K562 (cell line): ENCODE results near the gene GOLGA8B. TPM values are rescaled to one million over a fixed set of nuclear protein-coding genes. Genes with fewer than 3 reads are reported as not detected.
A peak's percentile ranks its signal among the peaks of the same experiment; 100 is the strongest.

Experiments
- CEBPG ChIP-seq, 3 experiments: fragments of 200-800 bp in 1 of 3; sonication (Bioruptor generic) in 1 of 3; sonication (generic) in 1 of 3; formaldehyde crosslinking in 1 of 3; IDR thresholded peaks in 2 of 3; conservative IDR thresholded peaks in 1 of 3; 2 replicates each; pipeline versions ENCODE4 v1.6.1 to v1.8.0; 2016 to 2022; ENCODE audit warnings: missing compliant biosample characterization in 2 of 3, missing genetic modification characterization in 2 of 3, mild to moderate bottlenecking in 1 of 3, missing genetic modification reagents in 1 of 3
- HDGF ChIP-seq: fragments of 450-650 bp; IDR thresholded peaks from 2 replicates; pipeline ENCODE4 v1.6.1; 2016
- HIVEP1 ChIP-seq: fragments of 250-450 bp; sonication (Bioruptor Pico); IDR thresholded peaks from 2 replicates; pipeline ENCODE4 v1.4.0; 2020; ENCODE audit warnings: mild to moderate bottlenecking
- MCM5 ChIP-seq: fragments of 450-650 bp; IDR thresholded peaks from 2 replicates; pipeline ENCODE4 v1.6.1; 2016; ENCODE audit warnings: low read depth
- MCM7 ChIP-seq, 2 experiments: fragments of 450-650 bp; IDR thresholded peaks; 2 replicates each; pipeline ENCODE4 v1.6.1; 2016 to 2018
- MTA3 ChIP-seq: fragments of 450-650 bp; formaldehyde crosslinking; IDR thresholded peaks from 2 replicates; pipeline ENCODE4 v1.6.1; 2017; ENCODE audit warnings: mild to moderate bottlenecking, borderline replicate concordance
- RFX1 ChIP-seq: fragments of 450-650 bp; IDR thresholded peaks from 2 replicates; pipeline ENCODE4 v1.6.1; 2016; ENCODE audit warnings: mild to moderate bottlenecking, moderate library complexity
- ZNF12 ChIP-seq: sonication (generic); formaldehyde crosslinking; IDR thresholded peaks from 2 replicates; pipeline ENCODE4 v1.4.0; 2020; ENCODE audit warnings: mild to moderate bottlenecking, missing genetic modification reagents
- ZNF274 ChIP-seq: IDR thresholded peaks from 2 replicates; pipeline ENCODE4 v1.6.1; 2011; ENCODE audit warnings: low read depth, mild to moderate bottlenecking, low read length, moderate library complexity, borderline replicate concordance
- ZNF583 ChIP-seq: fragments of 250-450 bp; sonication (Bioruptor Pico); IDR thresholded peaks from 2 replicates; pipeline ENCODE4 v1.4.0; 2020
- polyA plus RNA-seq, 8 experiments: library from polyadenylated mRNA; depleted of rRNA in 4 of 8; stranded (reverse) in 5 of 8; unstranded in 3 of 8; fragments of >200 nt; fragmentation: Nextera tagmentation in 2 of 8; fragmentation: Illumina TruSeq in 1 of 8; extraction: Ambion mirVana in 2 of 8; extraction: Trizol in 1 of 8; gene quantifications; 2 replicates each; pipeline versions ENCODE4 v1.2.1 to v1.2.3, GENCODE V29; 2011 to 2014; ENCODE audit warnings: inconsistent platforms in 1 of 8, missing spikeins in 1 of 8
- total RNA-seq, 7 experiments: library from RNA; depleted of rRNA in 6 of 7; stranded (reverse); fragments of >200 nt in 6 of 7; fragmentation: Illumina TruSeq in 2 of 7; extraction: Trizol in 2 of 7; gene quantifications; 2 replicates each; pipeline versions ENCODE4 v1.2.1 to v1.2.3, GENCODE V29; 2011 to 2021; ENCODE audit warnings: low replicate concordance in 1 of 7
- TF ChIP-seq, protein P1 (sequence below): fragments of 250-450 bp; sonication (Bioruptor Pico); IDR thresholded peaks from 2 replicates; pipeline ENCODE4 v1.4.0; 2020
- TF ChIP-seq, protein P2 (sequence below), 2 experiments: fragments of 450-650 bp in 1 of 2; sonication (generic) in 1 of 2; formaldehyde crosslinking in 1 of 2; IDR thresholded peaks; 2 replicates each; pipeline versions ENCODE4 v1.7.1 to v1.9.0; 2016 to 2022; ENCODE audit warnings: inconsistent platforms in 1 of 2, mild to moderate bottlenecking in 1 of 2, missing genetic modification reagents in 1 of 2

GOLGA8B gene
- total and polyA plus RNA-seq, 9 of the 15 experiments (the other 6 are each of a cell fraction or from before 2014, with no cell fraction given) = 7.9 to 236 (median 54.1) TPM

DNA sequence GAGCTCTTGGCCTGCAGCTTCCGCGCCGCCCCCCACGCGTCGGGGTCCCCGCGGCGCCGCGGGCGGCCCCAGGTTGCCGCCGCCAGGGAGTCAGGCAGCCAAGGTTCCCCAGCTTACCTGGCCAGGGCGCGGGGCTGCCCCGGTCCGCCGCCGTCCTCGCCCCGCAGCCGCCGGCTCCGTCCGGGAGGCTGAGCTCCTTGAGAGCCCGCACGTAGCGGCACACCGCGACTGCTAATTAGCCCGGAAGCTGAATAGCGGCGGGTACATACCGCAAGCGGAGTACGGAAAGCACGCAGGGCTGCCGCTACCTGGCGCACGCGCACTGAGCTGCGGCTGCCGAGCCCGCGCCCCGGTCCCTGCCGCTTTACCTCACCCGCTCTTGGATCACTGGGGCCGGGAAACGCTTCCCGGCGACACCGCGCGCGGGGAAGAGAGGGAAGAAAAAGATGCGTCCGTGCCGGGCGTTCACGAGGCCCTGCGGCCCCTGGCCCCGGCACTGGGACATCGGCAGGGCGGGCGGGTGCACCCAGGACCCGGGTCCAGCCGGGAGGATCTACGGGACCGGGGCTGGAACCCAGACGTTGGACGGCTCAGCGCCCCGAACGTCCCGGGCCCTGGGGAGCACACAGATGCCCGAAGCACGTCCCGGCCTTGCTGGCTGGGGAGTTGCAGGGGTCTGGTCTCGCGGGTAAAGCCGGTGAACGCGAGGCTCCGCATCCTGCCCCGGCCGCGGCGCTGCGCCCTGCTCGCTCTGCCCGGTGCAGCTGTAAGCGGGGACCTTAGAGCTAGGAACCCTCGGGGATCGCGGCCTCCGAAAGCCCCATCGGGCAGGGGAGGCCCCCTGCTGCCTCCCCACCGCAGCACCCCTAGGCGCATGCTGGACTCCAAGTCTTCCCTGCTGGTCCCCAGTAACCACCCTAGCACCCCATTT lies at the start of gene GOLGA8B (continued):
- TF ChIP-seq ZNF274 (no peak), HIVEP1 (CRISPR knock-in tag) (peak; percentile 29; the same call in 1 of the 2 replicates), ZNF12 (CRISPR knock-in tag) (no peak), CEBPG (CRISPR knock-in tag; IDR thresholded peaks at IDR 0.05) (no peak), CEBPG (tag; conservative IDR thresholded peaks at IDR 0.05 in 1 of 2, IDR thresholded peaks at IDR 0.05 in 1 of 2) (no peak), HDGF (no peak), MTA3 (peak; percentile 52; the same call in 1 of the 2 replicates), RFX1 (no peak), MCM7 (IDR thresholded peaks at IDR 0.05) (no peak), MCM5 (no peak), ZNF583 (CRISPR knock-in tag) (no peak)
- TF ChIP-seq, protein P1, sequence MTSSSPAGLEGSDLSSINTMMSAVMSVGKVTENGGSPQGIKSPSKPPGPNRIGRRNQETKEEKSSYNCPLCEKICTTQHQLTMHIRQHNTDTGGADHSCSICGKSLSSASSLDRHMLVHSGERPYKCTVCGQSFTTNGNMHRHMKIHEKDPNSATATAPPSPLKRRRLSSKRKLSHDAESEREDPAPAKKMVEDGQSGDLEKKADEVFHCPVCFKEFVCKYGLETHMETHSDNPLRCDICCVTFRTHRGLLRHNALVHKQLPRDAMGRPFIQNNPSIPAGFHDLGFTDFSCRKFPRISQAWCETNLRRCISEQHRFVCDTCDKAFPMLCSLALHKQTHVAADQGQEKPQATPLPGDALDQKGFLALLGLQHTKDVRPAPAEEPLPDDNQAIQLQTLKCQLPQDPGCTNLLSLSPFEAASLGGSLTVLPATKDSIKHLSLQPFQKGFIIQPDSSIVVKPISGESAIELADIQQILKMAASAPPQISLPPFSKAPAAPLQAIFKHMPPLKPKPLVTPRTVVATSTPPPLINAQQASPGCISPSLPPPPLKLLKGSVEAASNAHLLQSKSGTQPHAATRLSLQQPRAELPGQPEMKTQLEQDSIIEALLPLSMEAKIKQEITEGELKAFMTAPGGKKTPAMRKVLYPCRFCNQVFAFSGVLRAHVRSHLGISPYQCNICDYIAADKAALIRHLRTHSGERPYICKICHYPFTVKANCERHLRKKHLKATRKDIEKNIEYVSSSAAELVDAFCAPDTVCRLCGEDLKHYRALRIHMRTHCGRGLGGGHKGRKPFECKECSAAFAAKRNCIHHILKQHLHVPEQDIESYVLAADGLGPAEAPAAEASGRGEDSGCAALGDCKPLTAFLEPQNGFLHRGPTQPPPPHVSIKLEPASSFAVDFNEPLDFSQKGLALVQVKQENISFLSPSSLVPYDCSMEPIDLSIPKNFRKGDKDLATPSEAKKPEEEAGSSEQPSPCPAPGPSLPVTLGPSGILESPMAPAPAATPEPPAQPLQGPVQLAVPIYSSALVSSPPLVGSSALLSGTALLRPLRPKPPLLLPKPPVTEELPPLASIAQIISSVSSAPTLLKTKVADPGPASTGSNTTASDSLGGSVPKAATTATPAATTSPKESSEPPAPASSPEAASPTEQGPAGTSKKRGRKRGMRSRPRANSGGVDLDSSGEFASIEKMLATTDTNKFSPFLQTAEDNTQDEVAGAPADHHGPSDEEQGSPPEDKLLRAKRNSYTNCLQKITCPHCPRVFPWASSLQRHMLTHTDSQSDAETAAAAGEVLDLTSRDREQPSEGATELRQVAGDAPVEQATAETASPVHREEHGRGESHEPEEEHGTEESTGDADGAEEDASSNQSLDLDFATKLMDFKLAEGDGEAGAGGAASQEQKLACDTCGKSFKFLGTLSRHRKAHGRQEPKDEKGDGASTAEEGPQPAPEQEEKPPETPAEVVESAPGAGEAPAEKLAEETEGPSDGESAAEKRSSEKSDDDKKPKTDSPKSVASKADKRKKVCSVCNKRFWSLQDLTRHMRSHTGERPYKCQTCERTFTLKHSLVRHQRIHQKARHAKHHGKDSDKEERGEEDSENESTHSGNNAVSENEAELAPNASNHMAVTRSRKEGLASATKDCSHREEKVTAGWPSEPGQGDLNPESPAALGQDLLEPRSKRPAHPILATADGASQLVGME (CRISPR knock-in tag) = no peak
- TF ChIP-seq, protein P2, sequence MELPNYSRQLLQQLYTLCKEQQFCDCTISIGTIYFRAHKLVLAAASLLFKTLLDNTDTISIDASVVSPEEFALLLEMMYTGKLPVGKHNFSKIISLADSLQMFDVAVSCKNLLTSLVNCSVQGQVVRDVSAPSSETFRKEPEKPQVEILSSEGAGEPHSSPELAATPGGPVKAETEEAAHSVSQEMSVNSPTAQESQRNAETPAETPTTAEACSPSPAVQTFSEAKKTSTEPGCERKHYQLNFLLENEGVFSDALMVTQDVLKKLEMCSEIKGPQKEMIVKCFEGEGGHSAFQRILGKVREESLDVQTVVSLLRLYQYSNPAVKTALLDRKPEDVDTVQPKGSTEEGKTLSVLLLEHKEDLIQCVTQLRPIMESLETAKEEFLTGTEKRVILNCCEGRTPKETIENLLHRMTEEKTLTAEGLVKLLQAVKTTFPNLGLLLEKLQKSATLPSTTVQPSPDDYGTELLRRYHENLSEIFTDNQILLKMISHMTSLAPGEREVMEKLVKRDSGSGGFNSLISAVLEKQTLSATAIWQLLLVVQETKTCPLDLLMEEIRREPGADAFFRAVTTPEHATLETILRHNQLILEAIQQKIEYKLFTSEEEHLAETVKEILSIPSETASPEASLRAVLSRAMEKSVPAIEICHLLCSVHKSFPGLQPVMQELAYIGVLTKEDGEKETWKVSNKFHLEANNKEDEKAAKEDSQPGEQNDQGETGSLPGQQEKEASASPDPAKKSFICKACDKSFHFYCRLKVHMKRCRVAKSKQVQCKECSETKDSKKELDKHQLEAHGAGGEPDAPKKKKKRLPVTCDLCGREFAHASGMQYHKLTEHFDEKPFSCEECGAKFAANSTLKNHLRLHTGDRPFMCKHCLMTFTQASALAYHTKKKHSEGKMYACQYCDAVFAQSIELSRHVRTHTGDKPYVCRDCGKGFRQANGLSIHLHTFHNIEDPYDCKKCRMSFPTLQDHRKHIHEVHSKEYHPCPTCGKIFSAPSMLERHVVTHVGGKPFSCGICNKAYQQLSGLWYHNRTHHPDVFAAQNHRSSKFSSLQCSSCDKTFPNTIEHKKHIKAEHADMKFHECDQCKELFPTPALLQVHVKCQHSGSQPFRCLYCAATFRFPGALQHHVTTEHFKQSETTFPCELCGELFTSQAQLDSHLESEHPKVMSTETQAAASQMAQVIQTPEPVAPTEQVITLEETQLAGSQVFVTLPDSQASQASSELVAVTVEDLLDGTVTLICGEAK (IDR thresholded peaks at IDR 0.05) = 0 out of 2 replicates have a peak, but pooled peaks have one; percentile 46
- TF ChIP-seq, protein P2 (CRISPR knock-in tag; IDR thresholded peaks at IDR 0.05) = no peak
